ENCODE results near the gene ABCF2. TPM values are rescaled to one million over a fixed set of nuclear protein-coding genes. Genes with fewer than 3 reads are reported as not detected.

The ABCF2 gene
- total and polyA plus RNA-seq, 10 of the 15 experiments (the other 5 are each of a cell fraction or from before 2014, with no cell fraction given), result 29.3 to 76.3 (median 57.1) TPM

GRCh38 chr7:151269511-151269910 lies 42.5 kb upstream of the ABCF2 start:
- Histone ChIP-seq H3K9me3 (replicated peaks; ENCODE audit: control insufficient read depth, insufficient read depth, low read length) (no peaks in the 10 kb centered on the region), H2AFZ (ENCODE audit: control insufficient read depth, low read depth, low read length) (no peak overlapping the region), H3K9ac (ENCODE audit: control insufficient read depth, insufficient read depth, low read length) (no peak overlapping the region), H3K27ac (ENCODE audit: control insufficient read depth, insufficient read depth) (no peak overlapping the region), H3K4me3 (no peak overlapping the region), H3K4me1 (ENCODE audit: control insufficient read depth, insufficient read depth, low read length) (no peaks in the 10 kb centered on the region), H3K27me3 (replicated peaks in 1 of 2; ENCODE audit: control insufficient read depth in 2 of 2, insufficient read depth in 2 of 2, low read length in 1 of 2) (no peaks in the 10 kb centered on the region; a peak in 2 of 4 replicates), H3K4me2 (ENCODE audit: control insufficient read depth, insufficient read depth) (no peak overlapping the region), H4K20me1 (ENCODE audit: control insufficient read depth, insufficient read depth) (peaks cover 4% of the 10 kb centered on the region; the same call in 1 of the 2 replicates), H3K36me3 (ENCODE audit: control insufficient read depth in 2 of 2, insufficient read depth in 2 of 2, low read length in 1 of 2) (no peaks in the 10 kb centered on the region), H3K79me2 (ENCODE audit: control insufficient read depth, insufficient read depth, low read length) (no peaks in the 10 kb centered on the region)
- BruUV-seq (replicated peaks), result no TSS peak
- in situ Hi-C loops (cut with MboI) (no loop called here), intact Hi-C loops (cut with micrococcal nuclease; ENCODE audit: unreplicated experiment) (no loop called here)
- no peak for FAIRE-seq
- WGBS (ENCODE audit: insufficient coverage, insufficient replicate concordance, low lambda C conversion rate, missing lambda C conversion rate), result 48% methylated on average over 10 of the region's 10 CpGs
- ATAC-seq, result no peak
- SMC1A ChIA-PET (ENCODE audit: uncharacterized antibody, unreplicated experiment), result no interaction called here
- RAD21 ChIA-PET (ENCODE audit: unreplicated experiment), result no interaction called here
- no peak for DNase-seq (ENCODE audit: low read depth, low spot score)
- TF ChIP-seq BCL3 (IDR thresholded peaks at IDR 0.05; ENCODE audit: borderline replicate concordance, insufficient read depth, low read depth, low read length, poor library complexity, severe bottlenecking), result no peak
- TF ChIP-seq RB1 (IDR thresholded peaks at IDR 0.05; ENCODE audit: borderline replicate concordance), result no peak
- no peak for TF ChIP-seq CREM (IDR thresholded peaks at IDR 0.05; ENCODE audit: low read depth)
- no peak for TF ChIP-seq RCOR1 (conservative IDR thresholded peaks at IDR 0.05; ENCODE audit: low read depth, low read length)
- no peak for TF ChIP-seq CEBPB (IDR thresholded peaks at IDR 0.05; ENCODE audit: borderline replicate concordance in 1 of 2, low read depth in 2 of 2, low read length in 2 of 2)
- no peak for TF ChIP-seq POU2F2 (IDR thresholded peaks at IDR 0.05; ENCODE audit: borderline replicate concordance, low read depth, low read length)
- no peak for TF ChIP-seq RBBP5 (conservative IDR thresholded peaks at IDR 0.05)
- no peak for TF ChIP-seq MXI1 (IDR thresholded peaks at IDR 0.05; ENCODE audit: low read depth, low read length)
- no peak for TF ChIP-seq NFYA (IDR thresholded peaks at IDR 0.05; ENCODE audit: borderline replicate concordance, low read depth, low read length)
- TF ChIP-seq KAT2A (conservative IDR thresholded peaks at IDR 0.05; ENCODE audit: control insufficient read depth, low read depth, low read length), result no peak
- no peak for TF ChIP-seq GATAD2B (conservative IDR thresholded peaks at IDR 0.05; ENCODE audit: low read depth)
- TF ChIP-seq EZH2 (IDR thresholded peaks at IDR 0.05; ENCODE audit: borderline replicate concordance, control insufficient read depth, low read depth, low read length), result no peak
- no peak for TF ChIP-seq TBL1XR1 (IDR thresholded peaks at IDR 0.05; ENCODE audit: low read depth, low read length)
- TF ChIP-seq SREBF2 (IDR thresholded peaks at IDR 0.05; ENCODE audit: low read length), result no peak
- no peak for TF ChIP-seq POLR2AphosphoS2 (IDR thresholded peaks at IDR 0.05; ENCODE audit: low read depth, low read length)
- no peak for TF ChIP-seq CEBPZ (IDR thresholded peaks at IDR 0.05; ENCODE audit: low read depth, low read length)
- TF ChIP-seq MAX (IDR thresholded peaks at IDR 0.05; ENCODE audit: low read depth, low read length), result no peak
- CTCF ChIA-PET, result interaction anchor here (2.1 kb wide), 1 partner anchor 25 kb away, joined by 5 read pairs; no protein-coding TSS in a partner anchor
- POLR2A ChIA-PET, result interaction anchor here (0.6 kb wide), 1 partner anchor 16 kb away, joined by 3 read pairs; no protein-coding TSS in a partner anchor
